Activated B cell treated with CpG ODN at 0.5 μM for 24 hours (primary cell): Measurements from ENCODE around the gene PRMT7. TPM values are rescaled to one million over a fixed set of nuclear protein-coding genes. Genes with fewer than 3 reads are reported as not detected.
A peak's percentile ranks its signal among the peaks of the same experiment; 100 is the strongest.

ENCODE experiments used
- ATAC-seq: fragments of 200-7000 bp; cut with Tn5 transposase; one replicate; pipeline ENCODE4 v1.10.0; 2021; ENCODE audit warnings: low read depth, mild to moderate bottlenecking, moderate library complexity
- CTCF ChIA-PET: fragments of 350-600 bp; sonication (Branson Sonifier 250); formaldehyde crosslinking; loops from one replicate; lab custom pipeline; 2021; ENCODE audit warnings: antibody characterized with exemption; lab: Charles Lee
- POLR2A ChIA-PET: fragments of 350-600 bp; sonication (Branson Sonifier 250); formaldehyde crosslinking; loops from one replicate; lab custom pipeline; 2021; ENCODE audit warnings: antibody characterized with exemption; lab: Charles Lee
- DNase-seq: peaks from one replicate; pipeline ENCODE4 v3.0.0; 2022
- H3K27ac Mint-ChIP-seq: one replicate; pipeline ENCODE4 v1.8.0; 2020; ENCODE audit warnings: mixed read lengths
- H3K27me3 Mint-ChIP-seq: one replicate; pipeline ENCODE4 v1.8.0; 2021; ENCODE audit warnings: mixed read lengths
- H3K36me3 Mint-ChIP-seq: one replicate; pipeline ENCODE4 v1.8.0; 2021; ENCODE audit warnings: low read depth, mixed read lengths
- H3K4me1 Mint-ChIP-seq: one replicate; pipeline ENCODE4 v1.8.0; 2021; ENCODE audit warnings: mixed read lengths
- H3K4me3 Mint-ChIP-seq: one replicate; pipeline ENCODE4 v1.8.0; 2020; ENCODE audit warnings: mild to moderate bottlenecking, mixed read lengths
- H3K9me3 Mint-ChIP-seq: one replicate; pipeline ENCODE4 v1.8.0; 2020; ENCODE audit warnings: mixed read lengths
- CTCF ChIP-seq: fragments of 200-600 bp; IDR thresholded peaks from one replicate; pipeline ENCODE4 v1.8.0; 2022; ENCODE audit warnings: antibody characterized with exemption, mild to moderate bottlenecking
- intact Hi-C: fragments of 100-400 bp; cut with micrococcal nuclease; formaldehyde crosslinking; loops from one replicate; pipeline ENCODE4 v1.15.1; 2024
- total RNA-seq: library from RNA; stranded (reverse); gene quantifications from 2 replicates; pipeline ENCODE4 v1.2.3, GENCODE V29; 2022

PRMT7 gene
- total RNA-seq, 1 donor from 2014 or later: 50.3 TPM

GRCh38 chr16:68291227-68291626, 19.6 kb upstream of the PRMT7 start:
- Mint-ChIP-seq H3K4me3 (no peak overlapping the region), H3K9me3 (no peaks in the 10 kb centered on the region), H3K36me3 (peaks cover 73% of the 10 kb centered on the region), H3K27me3 (no peaks in the 10 kb centered on the region), H3K27ac (peak overlapping the region; percentile 75), H3K4me1 (peaks cover 55% of the 10 kb centered on the region)
- CTCF ChIA-PET: interaction anchor here (1.0 to 11.0 kb wide), 3 partner anchors 19 to 37 kb away, joined by 3 to 166 read pairs (median 9); partner anchors contain the start of genes PRMT7, SLC7A6 and SLC7A6OS
- intact Hi-C loops: no loop called here
- POLR2A ChIA-PET: interaction anchor here (1.2 to 3.8 kb wide), 2 partner anchors 20 to 28 kb away, joined by 3 to 59 read pairs; partner anchors contain the start of genes PRMT7, SLC7A6 and SLC7A6OS
- ATAC-seq (no peak), DNase-seq (no peak)
- TF ChIP-seq CTCF: no peak

GRCh38 chr16:68292425-68292824, 18.4 kb upstream of the PRMT7 start:
- no peak overlapping the region for H3K4me3 Mint-ChIP-seq

GRCh38 chr16:68296291-68296690, 14.5 kb upstream of the PRMT7 start:
- CTCF ChIA-PET: interaction anchor here (0.8 to 1.8 kb wide), 2 partner anchors 32 to 34 kb away, joined by 4 to 6 read pairs; partner anchors contain the start of gene SLC7A6
- intact Hi-C loops: no loop called here
- no peaks in the 10 kb centered on the region for H3K9me3 Mint-ChIP-seq
- TF ChIP-seq CTCF: no peak
- no peak overlapping the region for H3K27ac Mint-ChIP-seq
- no peak for DNase-seq
- H3K4me1 Mint-ChIP-seq: peaks cover 10% of the 10 kb centered on the region
- peaks cover 93% of the 10 kb centered on the region for H3K36me3 Mint-ChIP-seq
- ATAC-seq: no peak
- no peaks in the 10 kb centered on the region for H3K27me3 Mint-ChIP-seq
- H3K4me3 Mint-ChIP-seq: no peak overlapping the region
- POLR2A ChIA-PET: no interaction called here

More at GRCh38 chr16:68292425-68292824, 18.4 kb upstream of the PRMT7 start:
- POLR2A ChIA-PET: no interaction called here
- no peak overlapping the region for H3K27ac Mint-ChIP-seq
- H3K4me1 Mint-ChIP-seq: peaks cover 43% of the 10 kb centered on the region
- intact Hi-C loops: no loop called here
- H3K27me3 Mint-ChIP-seq: no peaks in the 10 kb centered on the region
- ATAC-seq: no peak
- DNase-seq: no peak
- peaks cover 80% of the 10 kb centered on the region for H3K36me3 Mint-ChIP-seq
- no peaks in the 10 kb centered on the region for H3K9me3 Mint-ChIP-seq
- CTCF ChIA-PET: interaction anchor here (11.0 kb wide), 1 partner anchor 30 kb away, joined by 166 read pairs; the partner anchor contains the start of gene SLC7A6
- TF ChIP-seq CTCF: no peak

- no peak for TF ChIP-seq CTCF
- Mint-ChIP-seq H3K4me3 (no peak overlapping the region), H3K27me3 (no peaks in the 10 kb centered on the region), H3K9me3 (no peaks in the 10 kb centered on the region), H3K27ac (no peak overlapping the region), H3K36me3 (peaks cover 93% of the 10 kb centered on the region), H3K4me1 (peaks cover 6% of the 10 kb centered on the region)
- intact Hi-C loops: no loop called here
- ATAC-seq (no peak), DNase-seq (no peak)
- CTCF ChIA-PET: interaction anchor here (0.8 to 1.8 kb wide), 2 partner anchors 33 to 35 kb away, joined by 4 to 6 read pairs; partner anchors contain the start of gene SLC7A6
- POLR2A ChIA-PET: no interaction called here
Observed at GRCh38 chr16:68296693-68297092, 14.1 kb upstream of the PRMT7 start.

GRCh38 chr16:68297908-68298307, 12.9 kb upstream of the PRMT7 start:
- POLR2A ChIA-PET: no interaction called here
- TF ChIP-seq CTCF: no peak
- Mint-ChIP-seq H3K27me3 (no peaks in the 10 kb centered on the region), H3K9me3 (no peaks in the 10 kb centered on the region), H3K4me3 (no peak overlapping the region), H3K4me1 (no peaks in the 10 kb centered on the region), H3K27ac (no peak overlapping the region), H3K36me3 (peaks cover 95% of the 10 kb centered on the region)
- CTCF ChIA-PET: interaction anchor here (1.2 kb wide), 1 partner anchor 34 kb away, joined by 3 read pairs; no protein-coding TSS in a partner anchor
- DNase-seq (no peak), ATAC-seq (no peak)
- intact Hi-C loops: no loop called here
